Kidney glomerular epithelial cell (primary cell): ENCODE data around the gene SLC25A45.
"Not testable (repeated sequence)": the region's sequence is repeated elsewhere in the genome, so short reads cannot be mapped to it uniquely, and the experiment has no call there.

Experiments
- DNase-seq: peaks from one replicate; lab custom pipeline; 2025; lab: John Stamatoyannopoulos, UW

The SLC25A45 gene

GRCh38 chr11:65420979-65421793, 38.7 kb upstream of the SLC25A45 start:
- no peak for DNase-seq

- no peak for DNase-seq
These were observed 38.1 kb upstream of the SLC25A45 start for GRCh38 chr11:65420506-65420905.

GRCh38 chr11:65419772-65420481, 37.5 kb upstream of the SLC25A45 start:
- no peak for DNase-seq

GRCh38 chr11:65419460-65419771, 37.0 kb upstream of the SLC25A45 start:
- DNase-seq: no peak

GRCh38 chr11:65418681-65419459, 36.4 kb upstream of the SLC25A45 start:
- no peak for DNase-seq

- DNase-seq: no peak
These were observed 35.9 kb upstream of the SLC25A45 start for GRCh38 chr11:65418431-65418680.

GRCh38 chr11:65417702-65418430, 35.4 kb upstream of the SLC25A45 start:
- DNase-seq: no peak

GRCh38 chr11:65416841-65417701, 34.6 kb upstream of the SLC25A45 start:
- DNase-seq: no peak

GRCh38 chr11:65416341-65416824, 33.9 kb upstream of the SLC25A45 start:
- DNase-seq: no peak

- no peak for DNase-seq
These were observed 33.3 kb upstream of the SLC25A45 start for GRCh38 chr11:65415499-65416340.

GRCh38 chr11:65414776-65415498, 32.5 kb upstream of the SLC25A45 start:
- DNase-seq: no peak

- not testable (repeated sequence) for DNase-seq
These were observed 30.7 kb upstream of the SLC25A45 start for GRCh38 chr11:65413077-65413664.

- no peak for DNase-seq
These were observed 30.0 kb upstream of the SLC25A45 start for GRCh38 chr11:65412271-65413076.

- no peak for DNase-seq
These were observed 29.2 kb upstream of the SLC25A45 start for GRCh38 chr11:65411681-65412070.

- DNase-seq: no peak
These were observed 28.7 kb upstream of the SLC25A45 start for GRCh38 chr11:65410936-65411680.

- DNase-seq: no peak
These were observed 22.3 kb upstream of the SLC25A45 start for GRCh38 chr11:65404638-65405339.

GRCh38 chr11:65404210-65404609, 21.8 kb upstream of the SLC25A45 start:
- DNase-seq: no peak
